SJCRH30 (cell line): ENCODE results near the gene GLP1R. TPM values are rescaled to one million over a fixed set of nuclear protein-coding genes. Genes with fewer than 3 reads are reported as not detected.

Experiments used
- DNase-seq, 2 experiments: peaks; one replicate each; pipeline ENCODE4 v3.0.0-alpha.2; 2015 to 2020
- H3K27ac ChIP-seq: fragments of 250-450 bp; sonication (Bioruptor Pico); 2 replicates; pipeline ENCODE4 v1.5.1; 2020; ENCODE audit warnings: mild to moderate bottlenecking, moderate library complexity
- H3K27me3 ChIP-seq: fragments of 250-450 bp; sonication (Bioruptor Pico); 2 replicates; pipeline ENCODE4 v1.5.1; 2020; ENCODE audit warnings: mild to moderate bottlenecking, moderate library complexity
- H3K36me3 ChIP-seq: fragments of 250-450 bp; sonication (Bioruptor Pico); 2 replicates; pipeline ENCODE4 v1.5.1; 2020; ENCODE audit warnings: mild to moderate bottlenecking, moderate library complexity
- H3K4me1 ChIP-seq: fragments of 250-450 bp; sonication (Bioruptor Pico); 2 replicates; pipeline ENCODE4 v1.5.1; 2020; ENCODE audit warnings: mild to moderate bottlenecking, moderate library complexity
- H3K4me3 ChIP-seq: fragments of 250-450 bp; sonication (Bioruptor Pico); 2 replicates; pipeline ENCODE4 v1.5.1; 2020; ENCODE audit warnings: mild to moderate bottlenecking, moderate library complexity
- H3K9me3 ChIP-seq: fragments of 250-450 bp; sonication (Bioruptor Pico); replicated peaks from 2 replicates; pipeline ENCODE4 v1.5.1; 2020; ENCODE audit warnings: mild to moderate bottlenecking, moderate library complexity
- total RNA-seq: library from RNA; depleted of rRNA; stranded (reverse); fragments of >200 nt; shearing (Covaris generic); gene quantifications from 2 replicates; pipeline ENCODE4 v1.2.3, GENCODE V29; 2014

Gene GLP1R
- total RNA-seq, 1 experiment from 2014 or later: not detected

DNA sequence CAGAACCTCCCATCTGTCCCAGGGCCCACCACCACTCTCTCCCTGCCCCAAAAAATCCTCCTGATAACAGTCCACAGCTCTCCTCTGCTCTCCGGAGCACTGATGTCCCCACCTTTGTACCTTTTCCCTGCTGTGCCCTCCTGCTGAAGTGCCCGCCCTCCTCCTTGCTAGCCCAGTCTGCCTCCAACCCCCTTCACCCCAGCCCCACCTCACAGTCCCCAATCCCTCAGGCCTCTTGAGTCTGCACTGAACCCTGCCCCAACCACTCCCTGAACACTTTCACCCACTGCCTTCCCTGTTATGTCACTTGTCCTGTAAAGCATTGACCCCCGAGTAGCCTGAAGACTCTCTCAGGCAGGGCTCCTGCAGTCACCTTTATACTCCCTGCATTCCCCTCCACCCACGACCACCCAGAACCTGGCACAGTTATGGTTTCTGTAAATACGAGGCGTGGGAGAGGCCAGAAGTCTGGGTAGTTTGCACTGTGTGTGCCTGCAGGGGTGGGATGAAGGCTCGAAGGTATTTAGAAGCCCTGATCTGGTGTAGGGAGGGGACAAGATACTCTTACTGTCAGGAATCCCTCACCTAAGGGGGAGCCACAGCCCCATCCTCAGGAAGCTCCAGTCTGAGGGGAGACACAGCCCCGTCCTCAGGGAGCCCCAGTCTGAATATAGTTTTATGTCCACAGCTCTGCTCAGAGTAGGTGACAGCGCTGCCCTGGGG is 5.4 kb downstream of the GLP1R start:
- H3K9me3 ChIP-seq: no peaks in the 10 kb centered on the region
- no peak overlapping the region for H3K4me3 ChIP-seq
- no peaks in the 10 kb centered on the region for H3K27me3 ChIP-seq
- no peak for DNase-seq
- H3K4me1 ChIP-seq: no peaks in the 10 kb centered on the region
- H3K27ac ChIP-seq: no peak overlapping the region
- no peaks in the 10 kb centered on the region for H3K36me3 ChIP-seq

DNA sequence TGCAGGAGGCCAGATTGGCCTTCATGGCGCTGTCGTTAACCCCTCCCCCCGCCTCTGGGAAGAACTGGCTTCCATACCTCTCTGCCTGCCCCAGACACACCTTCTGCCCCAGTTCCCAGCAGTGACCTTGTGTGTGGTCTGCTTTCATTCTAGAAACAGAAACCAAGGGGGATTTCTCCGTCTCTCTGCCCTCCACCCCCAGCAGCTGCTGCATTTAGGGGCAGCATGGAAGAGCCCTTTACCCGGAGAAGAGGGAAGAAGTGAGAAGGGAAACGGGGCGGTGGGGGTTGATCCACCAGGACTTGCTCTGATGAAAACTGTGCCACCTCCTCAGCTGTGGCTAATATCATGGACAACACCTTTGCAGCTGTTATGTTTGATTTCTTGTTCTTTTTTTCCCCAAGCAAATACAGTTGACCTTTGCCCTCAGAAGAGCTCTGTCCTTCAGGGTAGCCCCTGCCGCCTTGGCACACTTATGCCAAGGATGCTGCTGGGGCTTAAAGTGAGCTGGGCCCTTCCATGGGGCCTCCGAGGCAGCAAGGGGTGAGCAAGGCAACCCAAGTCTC is 6.1 kb downstream of the GLP1R start:
- H3K27me3 ChIP-seq: 0 out of 2 replicates have a peak, but pooled peaks cover 5% of the 10 kb centered on the region
- H3K27ac ChIP-seq: no peak overlapping the region
- no peak overlapping the region for H3K4me3 ChIP-seq
- H3K9me3 ChIP-seq: no peaks in the 10 kb centered on the region
- no peak for DNase-seq
- no peaks in the 10 kb centered on the region for H3K36me3 ChIP-seq
- H3K4me1 ChIP-seq: no peaks in the 10 kb centered on the region

DNA sequence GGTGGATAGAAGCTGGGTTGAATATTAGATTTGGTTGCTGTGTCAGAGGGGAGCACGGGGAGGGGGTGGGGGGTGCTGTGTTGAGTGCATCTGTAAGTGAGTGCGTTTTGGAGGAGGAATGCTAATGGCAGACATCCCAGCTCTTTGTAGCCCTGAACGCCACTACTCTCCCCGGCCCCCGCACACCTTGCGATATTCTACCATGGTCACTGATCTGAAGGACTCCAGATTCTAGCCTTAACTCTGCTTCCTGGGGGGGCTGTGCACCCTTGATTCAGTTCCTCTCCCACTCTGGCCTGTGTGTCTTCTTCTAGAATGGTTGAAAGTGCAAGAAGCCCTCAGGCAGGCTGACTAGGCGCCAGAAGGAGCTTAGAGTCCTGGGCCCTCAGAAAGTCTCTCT is 7.1 kb downstream of the GLP1R start:
- no peak for DNase-seq
- 0 out of 2 replicates have a peak, but pooled peaks cover 5% of the 10 kb centered on the region for H3K27me3 ChIP-seq
- no peaks in the 10 kb centered on the region for H3K36me3 ChIP-seq
- H3K27ac ChIP-seq: no peak overlapping the region
- no peak overlapping the region for H3K4me3 ChIP-seq
- no peaks in the 10 kb centered on the region for H3K9me3 ChIP-seq
- no peaks in the 10 kb centered on the region for H3K4me1 ChIP-seq

GRCh38 chr6:39056191-39056590 is 7.6 kb downstream of the GLP1R start:
- Histone ChIP-seq H3K4me3 (no peak overlapping the region), H3K4me1 (no peaks in the 10 kb centered on the region), H3K27ac (no peak overlapping the region), H3K36me3 (no peaks in the 10 kb centered on the region), H3K27me3 (peaks cover 8% of the 10 kb centered on the region; the same call in 1 of the 2 replicates), H3K9me3 (no peaks in the 10 kb centered on the region)
- no peak for DNase-seq

DNA sequence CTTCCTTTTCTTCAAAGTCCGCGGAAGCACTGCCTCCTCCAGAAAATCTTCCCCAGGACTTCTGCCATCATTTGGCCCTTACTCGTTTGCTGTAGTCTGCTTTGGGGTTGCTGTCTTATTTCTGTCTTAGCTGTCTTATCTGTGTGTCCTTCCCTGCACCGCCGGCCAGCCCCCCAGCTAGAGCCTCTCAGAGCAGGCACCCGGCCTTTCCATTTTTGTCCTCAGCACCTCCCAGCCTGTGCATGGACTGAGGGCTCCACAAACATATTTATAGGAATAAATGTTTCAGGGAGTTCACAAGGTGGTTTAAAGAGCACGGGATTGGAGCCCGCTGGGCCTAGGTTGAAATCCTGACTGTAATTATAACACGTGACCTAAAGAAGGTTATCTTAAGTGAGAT is 8.1 kb downstream of the GLP1R start:
- no peak for DNase-seq
- Histone ChIP-seq H3K27ac (no peak overlapping the region), H3K4me1 (no peaks in the 10 kb centered on the region), H3K27me3 (peaks cover 10% of the 10 kb centered on the region; the same call in 1 of the 2 replicates), H3K4me3 (no peak overlapping the region), H3K9me3 (no peaks in the 10 kb centered on the region), H3K36me3 (no peaks in the 10 kb centered on the region)

DNA sequence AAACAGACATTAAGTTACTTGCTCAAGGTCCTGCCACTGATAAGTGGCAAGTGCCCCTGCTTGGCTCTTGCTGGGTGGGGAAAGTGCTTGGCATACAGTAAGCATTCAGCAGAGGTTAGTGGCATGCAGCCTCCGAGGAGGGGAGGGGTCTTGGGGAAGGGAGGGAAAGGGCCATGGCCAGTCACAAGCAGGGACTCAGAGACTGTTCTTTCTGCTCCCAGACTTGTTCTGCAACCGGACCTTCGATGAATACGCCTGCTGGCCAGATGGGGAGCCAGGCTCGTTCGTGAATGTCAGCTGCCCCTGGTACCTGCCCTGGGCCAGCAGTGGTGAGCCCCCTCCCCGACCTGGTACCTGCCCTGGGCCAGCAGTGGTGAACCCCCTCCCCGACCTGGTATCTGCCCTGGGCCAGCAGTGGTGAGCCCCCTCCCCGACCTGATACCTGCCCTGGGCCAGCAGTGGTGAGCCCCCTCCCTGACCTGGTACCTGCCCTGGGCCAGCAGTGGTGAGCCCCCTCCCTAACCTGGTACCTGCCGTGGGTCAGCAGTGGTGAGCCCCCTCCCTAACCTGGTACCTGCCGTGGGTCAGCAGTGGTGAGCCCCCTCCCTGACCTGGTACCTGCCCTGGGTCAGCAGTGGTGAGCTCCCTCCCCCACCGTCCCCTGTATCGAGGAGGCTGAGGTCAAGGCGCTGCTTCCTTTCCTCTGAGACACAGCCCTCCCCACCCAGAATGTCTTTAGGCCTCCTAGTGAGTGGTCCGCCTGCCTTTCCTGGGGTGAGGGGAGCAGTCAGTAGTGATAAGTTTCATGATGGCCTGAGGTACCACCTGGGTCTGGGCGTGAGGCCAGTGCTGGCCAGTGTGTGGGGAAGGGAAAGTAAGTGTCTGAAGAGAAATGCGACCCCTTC is 8.9 kb downstream of the GLP1R start:
- H3K27me3 ChIP-seq: peaks cover 10% of the 10 kb centered on the region
- H3K9me3 ChIP-seq: no peaks in the 10 kb centered on the region
- H3K4me1 ChIP-seq: no peaks in the 10 kb centered on the region
- no peaks in the 10 kb centered on the region for H3K36me3 ChIP-seq
- H3K27ac ChIP-seq: no peak overlapping the region
- H3K4me3 ChIP-seq: no peak overlapping the region
- no peak for DNase-seq

- no peak overlapping the region for H3K4me3 ChIP-seq
- peaks cover 10% of the 10 kb centered on the region for H3K27me3 ChIP-seq
- H3K36me3 ChIP-seq: no peaks in the 10 kb centered on the region
- no peak overlapping the region for H3K27ac ChIP-seq
- no peaks in the 10 kb centered on the region for H3K9me3 ChIP-seq
- DNase-seq: no peak
- H3K4me1 ChIP-seq: no peaks in the 10 kb centered on the region
Observed at GRCh38 chr6:39058471-39059147, 10.0 kb downstream of the GLP1R start.

DNA sequence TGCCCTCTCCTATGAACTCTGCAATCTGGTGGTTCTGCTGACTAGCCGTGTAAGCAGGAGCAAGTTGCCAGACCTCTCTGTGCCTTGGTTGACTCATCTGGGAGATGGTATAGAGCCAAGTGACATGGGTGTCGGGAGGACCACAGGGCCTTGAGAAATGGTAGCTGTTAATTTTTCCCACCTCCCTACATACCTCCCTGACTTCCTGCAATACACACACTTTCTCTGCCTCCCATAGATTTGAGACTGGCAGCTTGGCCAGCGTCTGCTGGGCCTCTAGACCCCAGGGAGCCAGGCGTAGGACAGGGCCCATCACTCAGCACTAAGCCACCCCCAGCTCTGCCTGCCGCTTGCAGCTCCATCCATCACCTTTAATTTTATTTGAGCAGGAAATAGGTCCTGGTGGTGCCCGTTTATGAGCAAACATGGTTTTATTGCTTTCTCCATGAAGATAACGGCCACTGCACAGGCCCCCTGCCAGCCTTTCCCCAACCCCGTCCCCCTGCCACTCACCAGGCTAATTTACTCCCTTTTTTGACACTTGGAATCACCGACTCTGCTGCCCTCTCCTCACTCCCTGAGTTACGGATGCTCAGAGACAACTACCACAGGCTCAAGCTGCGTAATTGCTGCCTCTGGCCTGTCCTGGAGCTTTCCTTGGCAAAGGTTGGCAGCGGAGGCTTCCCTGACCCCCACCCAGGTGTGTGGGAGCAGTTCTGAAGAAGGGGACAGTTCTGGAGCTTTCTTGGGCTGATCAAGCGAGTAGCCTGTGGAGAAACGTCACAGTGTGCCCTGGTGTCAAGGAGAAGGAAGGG is 11.1 kb downstream of the GLP1R start:
- Histone ChIP-seq H3K36me3 (no peaks in the 10 kb centered on the region), H3K4me1 (no peaks in the 10 kb centered on the region), H3K27ac (no peak overlapping the region), H3K4me3 (no peak overlapping the region), H3K9me3 (no peaks in the 10 kb centered on the region), H3K27me3 (peaks cover 10% of the 10 kb centered on the region)
- no peak for DNase-seq

GRCh38 chr6:39060467-39061160 is 12.0 kb downstream of the GLP1R start:
- peaks cover 15% of the 10 kb centered on the region for H3K27me3 ChIP-seq
- no peaks in the 10 kb centered on the region for H3K4me1 ChIP-seq
- H3K27ac ChIP-seq: no peak overlapping the region
- no peaks in the 10 kb centered on the region for H3K9me3 ChIP-seq
- H3K4me3 ChIP-seq: no peak overlapping the region
- DNase-seq: no peak
- no peaks in the 10 kb centered on the region for H3K36me3 ChIP-seq

DNA sequence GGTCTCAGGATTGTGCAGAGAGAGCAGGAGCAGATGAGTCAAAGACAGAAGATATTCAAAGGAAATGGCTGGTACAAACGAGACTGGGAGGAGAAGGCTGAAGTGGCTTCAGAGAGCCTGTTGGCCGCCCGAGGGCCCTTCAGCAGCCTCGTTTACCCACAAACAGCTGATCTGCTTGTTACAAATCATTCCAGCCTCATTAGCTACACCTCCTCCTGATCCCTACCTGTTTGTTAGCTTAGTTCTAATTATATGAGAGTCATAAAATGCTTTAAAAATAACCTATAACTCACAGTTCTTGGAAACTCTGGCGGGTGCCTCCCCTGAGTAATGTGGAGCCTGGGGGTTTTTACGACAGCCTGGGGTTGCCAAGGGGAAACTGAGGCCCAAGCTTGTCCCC is 12.6 kb downstream of the GLP1R start:
- H3K4me3 ChIP-seq: no peak overlapping the region
- H3K4me1 ChIP-seq: no peaks in the 10 kb centered on the region
- H3K27ac ChIP-seq: no peak overlapping the region
- no peaks in the 10 kb centered on the region for H3K36me3 ChIP-seq
- H3K9me3 ChIP-seq: no peaks in the 10 kb centered on the region
- no peak for DNase-seq
- peaks cover 16% of the 10 kb centered on the region for H3K27me3 ChIP-seq

GRCh38 chr6:39061588-39061987 is 13.0 kb downstream of the GLP1R start:
- H3K27ac ChIP-seq: no peak overlapping the region
- no peak for DNase-seq
- no peaks in the 10 kb centered on the region for H3K9me3 ChIP-seq
- H3K36me3 ChIP-seq: no peaks in the 10 kb centered on the region
- no peaks in the 10 kb centered on the region for H3K4me1 ChIP-seq
- H3K4me3 ChIP-seq: no peak overlapping the region
- H3K27me3 ChIP-seq: peaks cover 19% of the 10 kb centered on the region

GRCh38 chr6:39062014-39062740 is 13.6 kb downstream of the GLP1R start:
- H3K4me1 ChIP-seq: no peaks in the 10 kb centered on the region
- no peak overlapping the region for H3K27ac ChIP-seq
- no peaks in the 10 kb centered on the region for H3K36me3 ChIP-seq
- H3K9me3 ChIP-seq: no peaks in the 10 kb centered on the region
- H3K27me3 ChIP-seq: peaks cover 20% of the 10 kb centered on the region
- H3K4me3 ChIP-seq: no peak overlapping the region
- DNase-seq: no peak

GRCh38 chr6:39063526-39063925 is 14.9 kb downstream of the GLP1R start:
- Histone ChIP-seq H3K4me3 (no peak overlapping the region), H3K9me3 (no peaks in the 10 kb centered on the region), H3K4me1 (no peaks in the 10 kb centered on the region), H3K27me3 (peaks cover 20% of the 10 kb centered on the region), H3K27ac (no peak overlapping the region), H3K36me3 (no peaks in the 10 kb centered on the region)
- no peak for DNase-seq
